PC-3 (cell line): ENCODE data around the gene ENO3. TPM values are rescaled to one million over a fixed set of nuclear protein-coding genes. Genes with fewer than 3 reads are reported as not detected.

Experiments
- ATAC-seq: fragments of 200-7000 bp; cut with Tn5 transposase; 2 replicates; pipeline ENCODE4 v1.9.1; 2020; ENCODE audit warnings: mild to moderate bottlenecking, moderate library complexity
- BruUV-seq: library from RNA; stranded (reverse); fragments of 400-500 nt; replicated peaks from 2 replicates; lab custom pipeline; 2021; lab: Mats Ljungman, UMichigan
- CTCF ChIA-PET: fragments of 300-600 bp; sonication (Branson Sonifier 250); formaldehyde crosslinking; loops from one replicate; lab custom pipeline; 2022; ENCODE audit warnings: antibody characterized with exemption; lab: Charles Lee
- POLR2A ChIA-PET: fragments of 300-600 bp; sonication (Branson Sonifier 250); formaldehyde crosslinking; loops from one replicate; lab custom pipeline; 2022; ENCODE audit warnings: antibody characterized with exemption; ENCODE audit not compliant: unreplicated experiment; lab: Charles Lee
- DNase-seq: peaks from one replicate; pipeline ENCODE4 v3.0.0-alpha.2; 2015
- H2AFZ ChIP-seq: fragments of 300-600 bp; sonication (generic); 2 replicates; pipeline ENCODE4 v1.6.0; 2016; ENCODE audit warnings: antibody characterized with exemption, low read length
- H3F3A ChIP-seq: fragments of 300-600 bp; sonication (generic); one replicate; pipeline ENCODE4 v1.6.0; 2017; ENCODE audit warnings: antibody characterized with exemption, low read length, control low read depth, mild to moderate bottlenecking; ENCODE audit not compliant: unreplicated experiment
- H3K27ac ChIP-seq: fragments of 300-600 bp; sonication (generic); 2 replicates; pipeline ENCODE4 v1.5.1; 2016; ENCODE audit warnings: mild to moderate bottlenecking, low read length
- H3K27me3 ChIP-seq: fragments of 300-600 bp; sonication (generic); 2 replicates; pipeline ENCODE4 v1.6.1; 2016; ENCODE audit warnings: low read length, mixed read lengths
- H3K36me3 ChIP-seq: fragments of 300-600 bp; sonication (generic); 2 replicates; pipeline ENCODE4 v1.6.1; 2016; ENCODE audit warnings: low read depth, mixed run types, low read length, mixed read lengths
- H3K4me1 ChIP-seq: fragments of 300-600 bp; sonication (generic); 2 replicates; pipeline ENCODE4 v1.5.1; 2016; ENCODE audit warnings: low read length; ENCODE audit not compliant: insufficient read depth
- H3K4me2 ChIP-seq: fragments of 300-600 bp; sonication (generic); 2 replicates; pipeline ENCODE4 v1.6.0; 2016; ENCODE audit warnings: low read length
- H3K4me3 ChIP-seq: fragments of 300-600 bp; sonication (generic); 2 replicates; pipeline ENCODE4 v1.5.1; 2016; ENCODE audit warnings: mild to moderate bottlenecking, low read length, mixed read lengths
- H3K79me2 ChIP-seq: fragments of 300-600 bp; sonication (generic); 2 replicates; pipeline ENCODE4 v1.6.1; 2017; ENCODE audit warnings: low read length, mixed read lengths
- H3K9ac ChIP-seq: fragments of 300-600 bp; sonication (generic); 2 replicates; pipeline ENCODE4 v1.6.0; 2016; ENCODE audit warnings: mild to moderate bottlenecking, low read length
- H3K9me2 ChIP-seq: fragments of 300-600 bp; sonication (generic); replicated peaks from 2 replicates; pipeline ENCODE4 v1.6.1; 2016; ENCODE audit warnings: mixed run types, low read length, mixed read lengths
- H3K9me3 ChIP-seq: fragments of 300-600 bp; sonication (generic); 2 replicates; pipeline ENCODE4 v1.6.1; 2016; ENCODE audit warnings: low read length, mixed read lengths
- H4K20me1 ChIP-seq: fragments of 300-600 bp; sonication (generic); 2 replicates; pipeline ENCODE4 v1.6.1; 2016; ENCODE audit warnings: low read length, mixed read lengths
- EZH2 ChIP-seq: fragments of 300-600 bp; sonication (generic); IDR thresholded peaks from one replicate; pipeline ENCODE4 v1.6.1; 2017; ENCODE audit warnings: antibody characterized with exemption, mild to moderate bottlenecking, low read length; ENCODE audit not compliant: unreplicated experiment
- EZH2phosphoT487 ChIP-seq: fragments of 300-600 bp; sonication (generic); IDR thresholded peaks from 2 replicates; pipeline ENCODE4 v1.6.1; 2018; ENCODE audit warnings: mild to moderate bottlenecking, antibody characterized with exemption, low read length, borderline replicate concordance
- intact Hi-C: fragments of 100-400 bp; cut with micrococcal nuclease; formaldehyde crosslinking; loops from 2 replicates; pipeline ENCODE4 v1.9.0; 2023
- total RNA-seq: library from RNA; depleted of rRNA; stranded (reverse); fragments of >200 nt; gene quantifications from 2 replicates; pipeline ENCODE4 v1.2.3, GENCODE V29; 2014
- TF ChIP-seq, protein P1 (sequence below): fragments of 300-600 bp; sonication (generic); conservative IDR thresholded peaks from 2 replicates; pipeline ENCODE4 v1.5.1; 2017; ENCODE audit warnings: antibody characterized with exemption, low read depth, mild to moderate bottlenecking, low read length

ENO3 gene
- total RNA-seq, 1 experiment from 2014 or later: 2.4 TPM

DNA sequence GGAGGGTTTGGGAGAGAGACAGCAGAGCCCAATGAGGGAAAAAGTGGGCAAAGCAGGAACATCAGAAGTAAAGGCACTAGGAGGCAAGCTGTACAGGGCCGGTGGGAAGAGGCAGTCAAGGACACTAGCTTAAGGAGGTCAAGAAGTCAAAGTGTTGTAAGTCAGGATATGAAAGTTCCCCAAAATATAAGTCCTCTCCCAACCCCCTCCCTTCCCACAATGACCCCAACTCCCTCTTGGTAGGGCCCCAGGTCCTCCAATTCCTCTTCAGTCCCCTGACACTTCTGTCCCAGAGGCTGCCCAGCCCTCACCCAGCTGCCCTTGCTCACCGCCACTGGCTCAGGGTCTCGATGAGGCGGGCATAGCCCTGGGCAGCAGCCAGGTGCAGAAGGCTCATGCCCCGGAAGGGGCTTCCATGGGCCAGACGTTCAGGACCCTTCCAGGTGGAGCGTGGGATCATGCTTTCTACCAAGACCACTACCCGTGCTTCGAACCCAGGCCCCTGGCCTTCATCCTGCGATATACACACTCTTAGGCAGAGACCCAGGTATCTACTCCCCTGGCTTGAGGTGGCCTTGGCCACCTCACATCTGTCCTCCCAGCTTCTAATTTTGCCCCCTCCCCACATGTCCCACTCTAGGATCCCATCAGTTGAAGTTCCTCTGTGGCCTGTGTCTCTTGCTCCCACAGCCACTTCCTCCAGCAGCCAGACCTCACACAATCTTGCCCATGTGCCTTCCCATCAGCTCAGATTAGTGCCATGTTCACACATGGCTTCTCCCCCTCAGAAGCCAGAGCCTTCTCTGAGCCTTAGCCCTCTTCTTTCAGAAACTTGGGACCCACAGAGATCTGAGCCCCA, 22.6 kb downstream of the ENO3 start:
- POLR2A ChIA-PET: no interaction called here
- no peak overlapping the region for H3K9ac ChIP-seq
- no peak overlapping the region for H2AFZ ChIP-seq
- TF ChIP-seq, protein P1, sequence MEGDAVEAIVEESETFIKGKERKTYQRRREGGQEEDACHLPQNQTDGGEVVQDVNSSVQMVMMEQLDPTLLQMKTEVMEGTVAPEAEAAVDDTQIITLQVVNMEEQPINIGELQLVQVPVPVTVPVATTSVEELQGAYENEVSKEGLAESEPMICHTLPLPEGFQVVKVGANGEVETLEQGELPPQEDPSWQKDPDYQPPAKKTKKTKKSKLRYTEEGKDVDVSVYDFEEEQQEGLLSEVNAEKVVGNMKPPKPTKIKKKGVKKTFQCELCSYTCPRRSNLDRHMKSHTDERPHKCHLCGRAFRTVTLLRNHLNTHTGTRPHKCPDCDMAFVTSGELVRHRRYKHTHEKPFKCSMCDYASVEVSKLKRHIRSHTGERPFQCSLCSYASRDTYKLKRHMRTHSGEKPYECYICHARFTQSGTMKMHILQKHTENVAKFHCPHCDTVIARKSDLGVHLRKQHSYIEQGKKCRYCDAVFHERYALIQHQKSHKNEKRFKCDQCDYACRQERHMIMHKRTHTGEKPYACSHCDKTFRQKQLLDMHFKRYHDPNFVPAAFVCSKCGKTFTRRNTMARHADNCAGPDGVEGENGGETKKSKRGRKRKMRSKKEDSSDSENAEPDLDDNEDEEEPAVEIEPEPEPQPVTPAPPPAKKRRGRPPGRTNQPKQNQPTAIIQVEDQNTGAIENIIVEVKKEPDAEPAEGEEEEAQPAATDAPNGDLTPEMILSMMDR: no peak
- TF ChIP-seq EZH2 (no peak), EZH2phosphoT487 (no peak)
- no peak overlapping the region for H3K27ac ChIP-seq
- H3K4me1 ChIP-seq: peaks cover 7% of the 10 kb centered on the region
- no peak for DNase-seq
- H3K9me3 ChIP-seq: no peaks in the 10 kb centered on the region
- no peak overlapping the region for H3K4me2 ChIP-seq
- CTCF ChIA-PET: no interaction called here
- intact Hi-C loops: no loop called here
- no peaks in the 10 kb centered on the region for H3F3A ChIP-seq
- no peak overlapping the region for H3K4me3 ChIP-seq
- peaks cover 3% of the 10 kb centered on the region; the same call in 1 of the 2 replicates for H3K79me2 ChIP-seq
- no TSS peak for BruUV-seq
- ATAC-seq: no peak
- no peaks in the 10 kb centered on the region for H3K9me2 ChIP-seq
- no peaks in the 10 kb centered on the region for H4K20me1 ChIP-seq
- peaks cover 3% of the 10 kb centered on the region; the same call in 1 of the 2 replicates for H3K36me3 ChIP-seq
- no peaks in the 10 kb centered on the region for H3K27me3 ChIP-seq

DNA sequence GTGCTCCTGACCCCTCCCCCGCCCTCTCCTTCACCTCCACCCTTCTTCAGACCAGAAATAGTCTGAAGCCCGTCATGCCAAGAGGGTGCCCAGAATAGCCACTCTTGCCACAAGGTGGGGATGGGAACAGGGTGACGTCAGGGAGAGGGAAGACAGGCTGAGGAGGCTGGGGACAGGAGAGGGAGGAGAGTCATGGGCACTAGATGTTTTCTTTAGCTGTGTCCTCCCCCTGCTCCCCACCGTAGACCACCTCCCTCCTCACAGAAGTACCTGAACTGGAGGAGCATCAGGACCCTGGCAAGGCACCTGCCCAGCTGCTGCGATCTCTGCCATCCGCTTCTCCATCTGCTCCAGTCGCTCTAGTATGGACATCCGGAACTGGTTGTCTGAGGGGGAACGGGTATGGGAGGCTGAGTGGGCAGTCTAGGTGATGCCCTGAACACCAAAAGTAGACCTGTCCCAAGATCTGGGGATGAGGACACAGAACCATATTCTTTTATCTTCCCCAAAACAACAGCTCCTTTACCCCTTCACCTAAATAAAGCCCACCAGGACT, 23.3 kb downstream of the ENO3 start:
- no peaks in the 10 kb centered on the region for H3K27me3 ChIP-seq
- ChIA-PET POLR2A (no interaction called here), CTCF (no interaction called here)
- H3K79me2 ChIP-seq: no peaks in the 10 kb centered on the region
- no TSS peak for BruUV-seq
- H3K27ac ChIP-seq: no peak overlapping the region
- no peaks in the 10 kb centered on the region for H4K20me1 ChIP-seq
- H3K9me2 ChIP-seq: no peaks in the 10 kb centered on the region
- no peak overlapping the region for H3K4me3 ChIP-seq
- DNase-seq (no peak), ATAC-seq (no peak)
- intact Hi-C loops: no loop called here
- TF ChIP-seq EZH2phosphoT487 (no peak), EZH2 (no peak)
- TF ChIP-seq, protein P1: no peak
- no peak overlapping the region for H3K4me2 ChIP-seq
- no peaks in the 10 kb centered on the region for H3K9me3 ChIP-seq
- no peaks in the 10 kb centered on the region for H3K4me1 ChIP-seq
- H2AFZ ChIP-seq: no peak overlapping the region
- no peak overlapping the region for H3K9ac ChIP-seq
- H3K36me3 ChIP-seq: peaks cover 3% of the 10 kb centered on the region
- H3F3A ChIP-seq: no peaks in the 10 kb centered on the region

DNA sequence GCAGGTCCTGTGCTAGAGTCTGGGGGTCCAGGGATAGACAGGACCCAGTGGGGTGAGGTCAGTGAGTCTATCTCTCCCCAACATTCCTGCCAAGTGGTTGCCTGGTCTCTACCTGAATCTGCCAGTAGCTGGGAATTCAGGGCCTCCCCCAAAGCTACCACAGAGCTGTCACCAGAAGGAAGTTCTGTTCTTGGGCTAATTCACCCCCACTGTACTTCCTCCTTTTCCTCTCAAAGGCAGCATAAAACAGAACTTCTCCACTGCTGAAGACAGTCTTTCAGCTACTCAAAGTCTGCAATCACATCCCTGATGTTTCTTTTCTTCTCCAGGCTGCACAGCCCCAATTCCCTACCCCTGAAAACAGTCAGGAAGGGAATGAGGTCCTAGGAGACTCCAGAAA, 27.8 kb downstream of the ENO3 start:
- no TSS peak for BruUV-seq
- intact Hi-C loops: no loop called here
- peaks cover 3% of the 10 kb centered on the region for H3K36me3 ChIP-seq
- no peaks in the 10 kb centered on the region for H3K4me1 ChIP-seq
- POLR2A ChIA-PET: no interaction called here
- no peaks in the 10 kb centered on the region for H3K79me2 ChIP-seq
- ATAC-seq (no peak), DNase-seq (no peak)
- H3K9ac ChIP-seq: no peak overlapping the region
- TF ChIP-seq, protein P1: no peak
- TF ChIP-seq EZH2phosphoT487: no peak
- TF ChIP-seq EZH2: no peak
- H3K4me2 ChIP-seq: no peak overlapping the region
- H3K4me3 ChIP-seq: no peak overlapping the region
- no peak overlapping the region for H3K27ac ChIP-seq
- no peaks in the 10 kb centered on the region for H3K9me3 ChIP-seq
- no peaks in the 10 kb centered on the region for H3F3A ChIP-seq
- H4K20me1 ChIP-seq: no peaks in the 10 kb centered on the region
- H2AFZ ChIP-seq: no peak overlapping the region
- CTCF ChIA-PET: no interaction called here
- H3K27me3 ChIP-seq: no peaks in the 10 kb centered on the region
- H3K9me2 ChIP-seq: no peaks in the 10 kb centered on the region
